Measurements from ENCODE around the gene CREB3L4. TPM values are rescaled to one million over a fixed set of nuclear protein-coding genes. Genes with fewer than 3 reads are reported as not detected.
"Not testable (repeated sequence)": the region's sequence is repeated elsewhere in the genome, so short reads cannot be mapped to it uniquely, and the experiment has no call there.

Gene CREB3L4
- total RNA-seq, 2 experiments from 2014 or later, result 8.2 to 10.0 TPM

DNA sequence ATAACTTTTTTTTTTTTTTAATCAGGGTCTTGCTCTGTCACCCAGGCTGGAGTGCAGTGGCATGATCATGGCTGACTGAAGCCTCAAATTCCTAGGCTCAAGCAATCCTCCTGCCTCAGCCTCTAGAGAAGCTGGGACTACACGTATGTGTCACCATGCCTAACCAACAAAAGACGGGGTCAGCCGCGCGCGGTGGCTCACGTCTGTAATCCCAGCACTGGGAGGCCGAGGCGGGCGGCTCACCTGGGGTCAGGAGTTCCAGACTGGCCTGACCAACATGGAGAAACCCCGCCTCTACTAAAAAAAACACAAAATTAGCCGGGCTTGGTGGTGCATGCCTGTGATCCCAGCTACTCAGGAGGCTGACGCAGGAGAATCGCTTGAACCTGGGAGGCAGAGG lies 44.8 kb downstream of the CREB3L4 start:
- H3K9me3 Mint-ChIP-seq; H3K4me3 Mint-ChIP-seq; H3K4me1 Mint-ChIP-seq; ATAC-seq (ENCODE audit: low read depth); H3K27ac Mint-ChIP-seq; POLR2A ChIA-PET; DNase-seq; H3K36me3 Mint-ChIP-seq; H3K27me3 Mint-ChIP-seq: not testable (repeated sequence)

DNA sequence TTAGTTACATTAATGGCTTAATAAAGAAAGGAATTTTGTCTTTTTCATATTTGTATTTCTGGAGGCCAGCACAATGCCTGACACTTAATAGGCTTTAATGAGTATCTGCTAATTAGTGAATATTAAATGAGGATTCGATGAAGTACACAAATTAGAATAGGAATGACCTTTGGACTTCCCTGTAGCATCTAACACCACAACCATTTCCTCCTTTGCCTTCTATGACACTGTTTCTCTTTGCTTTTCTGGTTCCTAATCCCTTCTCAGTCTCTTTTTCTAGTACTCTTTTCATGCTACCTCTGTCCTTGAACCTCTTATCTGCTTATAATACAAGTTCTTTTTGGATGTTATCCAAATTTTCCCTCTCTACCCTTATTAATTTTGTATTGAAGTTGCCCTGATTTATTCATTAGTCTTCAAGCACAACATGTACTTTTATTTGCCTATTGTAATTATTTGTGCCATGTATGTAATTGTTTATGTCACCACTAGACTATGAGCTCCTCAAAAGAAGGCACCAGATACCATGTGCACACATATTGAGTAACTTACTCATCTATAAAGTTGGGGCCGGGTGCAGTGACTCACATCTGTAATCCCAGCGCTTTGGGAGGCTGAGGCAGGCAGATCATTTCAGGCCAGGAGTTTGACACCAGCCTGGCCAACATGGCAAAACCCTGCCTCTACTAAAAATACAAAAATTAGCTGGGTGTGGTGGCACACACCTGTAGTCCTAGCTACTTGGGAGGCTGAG lies 46.6 kb downstream of the CREB3L4 start:
- Mint-ChIP-seq H3K36me3 (no peaks in the 10 kb centered on the region), H3K4me3 (no peak overlapping the region), H3K4me1 (no peaks in the 10 kb centered on the region), H3K9me3 (no peaks in the 10 kb centered on the region), H3K27me3 (no peaks in the 10 kb centered on the region), H3K27ac (no peak overlapping the region)
- POLR2A ChIA-PET, result no interaction called here
- no peak for DNase-seq
- ATAC-seq (ENCODE audit: low read depth), result no peak

GRCh38 chr1:154019269-154019668 lies 51.6 kb downstream of the CREB3L4 start:
- ATAC-seq (ENCODE audit: low read depth), result no peak
- H3K4me3 Mint-ChIP-seq, result no peak overlapping the region
- POLR2A ChIA-PET, result no interaction called here
- no peak overlapping the region for H3K27ac Mint-ChIP-seq
- no peaks in the 10 kb centered on the region for H3K4me1 Mint-ChIP-seq
- H3K36me3 Mint-ChIP-seq, result no peaks in the 10 kb centered on the region
- no peaks in the 10 kb centered on the region for H3K9me3 Mint-ChIP-seq
- DNase-seq, result no peak
- no peaks in the 10 kb centered on the region for H3K27me3 Mint-ChIP-seq

DNA sequence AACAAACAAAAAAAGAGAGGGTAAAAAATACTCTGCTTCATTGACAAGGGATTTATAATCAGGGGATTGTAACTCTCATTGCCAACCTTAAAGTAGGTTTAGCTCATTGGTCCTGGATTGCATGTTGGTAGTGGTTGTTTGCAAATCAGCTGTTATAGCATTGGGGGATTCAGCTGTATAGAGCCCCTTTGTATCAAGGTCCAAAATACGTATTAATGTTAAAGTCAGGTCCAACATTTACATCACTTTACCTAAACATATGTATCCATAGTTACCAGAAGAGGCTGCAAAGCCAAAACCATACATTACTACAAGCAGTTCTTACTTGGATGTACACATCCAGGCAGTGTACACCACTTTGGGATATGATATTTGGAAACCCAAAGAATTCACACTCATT lies 52.2 kb downstream of the CREB3L4 start:
- POLR2A ChIA-PET, result no interaction called here
- Mint-ChIP-seq H3K36me3 (no peaks in the 10 kb centered on the region), H3K4me1 (no peaks in the 10 kb centered on the region), H3K27me3 (no peaks in the 10 kb centered on the region), H3K27ac (no peak overlapping the region), H3K9me3 (no peaks in the 10 kb centered on the region), H3K4me3 (no peak overlapping the region)
- ATAC-seq (ENCODE audit: low read depth) (no peak), DNase-seq (no peak)

Small RNAs within 50 kb of the gene (microRNA-seq; reads per million reads assigned to microRNA genes)
- gene MIR6737, result not detected

Other genes with a start within 250 kb of the CREB3L4 start
- 10 to 100 TPM; 53.6 to 57.2 TPM for gene INTS3, start 239.9 kb upstream of the CREB3L4 start, total RNA-seq
- gene SLC27A3, start 192.5 kb upstream of the CREB3L4 start, total RNA-seq, result 10 to 100 TPM; 38.9 to 44.0 TPM
- 10 to 100 TPM; 86.3 to 96.7 TPM for gene GATAD2B, start 44.9 kb upstream of the CREB3L4 start, total RNA-seq
- gene DENND4B, start 21.2 kb upstream of the CREB3L4 start, total RNA-seq, result 100 to 1,000 TPM; 173 to 183 TPM
- gene CRTC2, start 9.3 kb upstream of the CREB3L4 start, total RNA-seq, result 100 to 1,000 TPM; 104 to 115 TPM
- gene SLC39A1, start 4.4 kb upstream of the CREB3L4 start, total RNA-seq, result 10 to 100 TPM; 29.6 to 31.1 TPM
- 100 to 1,000 TPM; 118 TPM for gene JTB, start 9.8 kb downstream of the CREB3L4 start, total RNA-seq
- gene RAB13, start 18.4 kb downstream of the CREB3L4 start, total RNA-seq, result 1 to 10 TPM; 7.5 to 8.0 TPM
- 1,000 to 10,000 TPM; 3,346 to 3,734 TPM for gene RPS27, start 22.9 kb downstream of the CREB3L4 start, total RNA-seq
- gene NUP210L, start 187.2 kb downstream of the CREB3L4 start, total RNA-seq, result under 1 TPM; 0.11 to 0.17 TPM
- 100 to 1,000 TPM; 654 to 664 TPM for gene TPM3, start 224.2 kb downstream of the CREB3L4 start, total RNA-seq
- gene CFAP141, start 238.4 kb downstream of the CREB3L4 start, total RNA-seq, result not detected

Data from activated naive CD8-positive, alpha-beta T cell treated with anti-CD3 and anti-CD28 coated beads, Interleukin-2, amount 10 ng/mL, durations not matched to agents 7 days and 5 days (primary cell).